Fibroblast of mammary gland (primary cell): Measurements from ENCODE around the gene ELFN1.

Source experiments
- DNase-seq: peaks from one replicate; pipeline ENCODE4 v3.0.0-alpha.2; 2010; ENCODE audit warnings: low read depth
- H3K4me3 ChIP-seq: 2 replicates; pipeline ENCODE4 v1.5.1; 2011; ENCODE audit warnings: low read depth, mild to moderate bottlenecking, low read length, moderate library complexity; ENCODE audit not compliant: control insufficient read depth
- TF ChIP-seq, protein P1 (sequence below): conservative IDR thresholded peaks from 2 replicates; pipeline ENCODE4 v1.5.1; 2011; ENCODE audit warnings: low read depth, low read length, inconsistent platforms; ENCODE audit not compliant: control insufficient read depth, insufficient read depth

The ELFN1 gene

DNA sequence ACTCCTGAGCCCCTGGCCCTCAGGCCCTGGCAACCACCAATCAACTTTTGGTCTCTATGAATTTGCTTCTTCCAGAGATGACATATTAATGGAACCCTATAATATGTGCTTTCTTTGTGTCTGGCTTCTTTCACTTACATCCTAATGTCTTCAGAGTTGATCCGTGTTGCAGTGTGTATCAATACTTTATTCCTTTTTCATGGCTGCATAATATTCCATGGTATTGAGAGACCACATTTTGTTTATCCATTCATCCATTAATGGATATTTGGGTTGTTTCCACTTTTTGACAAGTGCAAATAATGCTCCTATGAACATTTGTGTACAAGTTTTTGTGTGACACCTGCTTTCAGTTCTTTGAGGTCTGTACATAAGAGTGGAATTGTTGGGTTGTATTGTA is 43.3 kb upstream of the ELFN1 start:
- TF ChIP-seq, protein P1, sequence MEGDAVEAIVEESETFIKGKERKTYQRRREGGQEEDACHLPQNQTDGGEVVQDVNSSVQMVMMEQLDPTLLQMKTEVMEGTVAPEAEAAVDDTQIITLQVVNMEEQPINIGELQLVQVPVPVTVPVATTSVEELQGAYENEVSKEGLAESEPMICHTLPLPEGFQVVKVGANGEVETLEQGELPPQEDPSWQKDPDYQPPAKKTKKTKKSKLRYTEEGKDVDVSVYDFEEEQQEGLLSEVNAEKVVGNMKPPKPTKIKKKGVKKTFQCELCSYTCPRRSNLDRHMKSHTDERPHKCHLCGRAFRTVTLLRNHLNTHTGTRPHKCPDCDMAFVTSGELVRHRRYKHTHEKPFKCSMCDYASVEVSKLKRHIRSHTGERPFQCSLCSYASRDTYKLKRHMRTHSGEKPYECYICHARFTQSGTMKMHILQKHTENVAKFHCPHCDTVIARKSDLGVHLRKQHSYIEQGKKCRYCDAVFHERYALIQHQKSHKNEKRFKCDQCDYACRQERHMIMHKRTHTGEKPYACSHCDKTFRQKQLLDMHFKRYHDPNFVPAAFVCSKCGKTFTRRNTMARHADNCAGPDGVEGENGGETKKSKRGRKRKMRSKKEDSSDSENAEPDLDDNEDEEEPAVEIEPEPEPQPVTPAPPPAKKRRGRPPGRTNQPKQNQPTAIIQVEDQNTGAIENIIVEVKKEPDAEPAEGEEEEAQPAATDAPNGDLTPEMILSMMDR, result no peak
- no peak overlapping the region for H3K4me3 ChIP-seq
- no peak for DNase-seq

DNA sequence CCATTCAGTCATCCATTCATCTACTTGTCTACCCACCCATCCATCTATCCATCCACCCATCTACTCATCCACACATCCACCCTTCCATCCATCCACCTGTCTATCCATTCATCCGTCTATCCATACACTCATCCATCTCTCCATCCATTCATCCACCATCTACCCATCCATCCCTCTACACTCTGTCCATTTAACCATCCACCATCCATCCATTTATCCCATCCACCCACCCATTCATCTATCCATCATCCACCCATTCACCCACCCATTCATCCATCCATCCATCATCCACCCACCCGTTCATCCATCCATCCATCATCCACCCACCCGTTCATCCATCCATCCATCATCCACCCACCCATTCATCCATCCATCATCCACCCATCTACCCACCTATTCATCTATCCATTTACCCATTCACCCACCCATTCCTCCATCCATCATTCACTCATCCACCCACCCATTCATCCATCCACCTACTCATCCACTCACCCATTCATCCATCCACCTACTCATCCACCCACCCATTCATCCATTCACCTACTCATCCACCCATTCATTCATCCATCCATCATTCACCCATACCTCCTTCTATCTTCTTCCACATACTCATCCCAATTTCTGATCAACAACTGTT is 39.3 kb upstream of the ELFN1 start:
- no peak for DNase-seq
- no peak overlapping the region for H3K4me3 ChIP-seq
- TF ChIP-seq, protein P1, result no peak

DNA sequence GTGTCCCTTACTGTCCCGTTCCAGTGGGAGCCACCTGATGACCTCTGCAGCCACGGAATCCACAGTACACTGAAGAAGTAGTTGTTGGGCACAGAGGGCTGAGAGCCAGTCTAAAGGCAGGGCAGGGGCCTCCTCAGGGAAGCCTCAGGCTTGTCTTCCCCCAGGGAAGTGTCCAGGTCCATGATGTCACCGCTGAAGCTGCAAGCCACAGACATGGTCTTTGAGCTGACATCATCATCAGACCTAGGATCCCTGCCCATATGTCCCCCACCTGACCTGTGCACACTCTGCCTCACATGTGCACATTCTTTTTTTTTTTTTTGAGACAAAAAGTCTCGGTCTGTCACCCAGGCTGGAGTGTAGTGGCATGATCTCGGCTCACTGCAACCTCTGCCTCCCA is 38.4 kb upstream of the ELFN1 start:
- DNase-seq, result no peak
- TF ChIP-seq, protein P1, result no peak
- H3K4me3 ChIP-seq, result no peak overlapping the region

DNA sequence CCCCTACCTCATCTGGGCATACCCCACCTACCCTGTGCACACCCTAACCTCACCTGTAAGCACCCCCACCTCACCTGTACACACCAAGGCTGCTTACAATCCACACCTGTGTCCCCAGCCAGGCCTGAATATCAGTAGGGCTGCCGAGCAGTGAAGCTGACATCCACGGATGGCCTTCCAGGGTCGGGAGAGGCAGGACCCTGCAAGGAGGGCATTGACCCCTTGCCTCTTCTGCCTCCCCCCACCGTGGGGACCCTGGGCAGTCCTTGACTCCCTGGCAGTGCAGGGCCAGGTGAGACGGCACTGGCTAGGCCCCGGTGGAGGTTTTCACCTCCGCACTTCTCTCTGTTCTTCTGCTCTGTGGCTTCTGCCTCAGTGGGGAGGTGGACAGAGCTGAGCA is 37.6 kb upstream of the ELFN1 start:
- H3K4me3 ChIP-seq, result no peak overlapping the region
- TF ChIP-seq, protein P1, result no peak
- no peak for DNase-seq

DNA sequence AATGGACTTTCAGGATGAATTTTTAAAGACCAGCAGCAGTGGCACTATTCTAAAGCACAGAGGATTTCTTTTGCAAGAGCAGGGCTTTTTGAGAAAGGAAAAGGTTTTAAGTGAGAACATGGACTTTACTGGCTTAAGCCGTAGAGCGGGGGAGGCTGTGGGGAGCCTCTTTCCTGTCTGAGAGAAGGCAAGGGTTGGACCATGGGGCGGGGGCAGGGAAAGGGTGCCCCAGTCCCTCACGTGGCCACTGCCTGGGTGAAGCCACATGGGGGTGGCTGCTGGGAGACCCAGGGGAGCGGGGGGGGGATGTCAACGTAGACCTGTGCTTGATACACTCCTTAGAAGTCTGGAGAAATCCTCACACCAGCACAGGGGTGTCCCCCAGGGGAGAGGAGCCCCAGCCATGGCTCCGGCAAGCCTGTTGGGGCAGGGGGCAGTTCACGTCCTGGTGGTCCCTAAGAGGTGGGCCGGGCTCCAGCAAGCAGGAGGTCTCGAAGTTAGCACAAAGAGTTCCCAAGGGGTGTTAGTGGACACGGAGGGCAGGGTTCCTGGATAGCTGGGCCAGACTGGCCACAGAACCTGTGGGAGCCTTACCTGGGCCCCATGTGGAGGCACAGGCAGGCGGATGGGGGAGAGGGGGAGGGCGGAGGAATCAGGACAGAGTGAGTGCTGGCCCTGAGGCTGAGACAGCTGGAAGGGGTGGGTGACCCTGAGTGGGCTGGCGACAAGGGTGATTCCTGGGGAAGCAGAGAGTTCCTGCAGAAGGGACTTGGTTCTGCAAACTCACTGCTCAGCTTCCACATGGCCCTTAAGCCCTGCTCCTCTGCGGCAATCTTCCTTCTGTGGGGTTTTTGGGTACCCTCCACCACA is 36.9 kb upstream of the ELFN1 start:
- DNase-seq, result no peak
- TF ChIP-seq, protein P1, result no peak
- H3K4me3 ChIP-seq, result no peak overlapping the region

DNA sequence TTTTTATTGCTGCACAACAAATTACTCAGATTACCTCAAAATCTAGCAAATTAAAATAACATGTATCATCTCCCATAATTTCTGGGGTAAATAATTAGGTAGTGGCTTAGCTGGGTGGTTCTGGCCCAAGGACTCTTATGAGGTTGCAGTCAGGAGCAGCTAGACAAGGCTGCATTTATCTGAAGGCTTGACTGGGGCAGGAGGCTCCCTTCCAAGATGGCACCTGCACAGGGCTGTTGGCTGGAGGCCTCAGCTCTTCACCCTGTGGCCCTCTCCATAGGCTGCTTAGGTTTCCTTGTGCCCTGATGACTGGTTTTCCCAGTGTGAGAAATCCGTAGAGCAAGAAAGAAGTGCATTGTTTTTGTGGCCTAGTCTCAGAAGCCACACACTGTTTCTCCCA is 34.7 kb upstream of the ELFN1 start:
- H3K4me3 ChIP-seq, result no peak overlapping the region
- no peak for DNase-seq
- TF ChIP-seq, protein P1, result no peak
